ENCODE data around the gene NOS1AP.
"Not testable (repeated sequence)": the region's sequence is repeated elsewhere in the genome, so short reads cannot be mapped to it uniquely, and the experiment has no call there.

Gene NOS1AP

GRCh38 chr1:162060314-162060713 lies 9.2 kb upstream of the NOS1AP start:
- no peak for DNase-seq

GRCh38 chr1:162062542-162063015 lies 6.9 kb upstream of the NOS1AP start:
- no peak for DNase-seq

GRCh38 chr1:162065016-162065415 lies 4.5 kb upstream of the NOS1AP start:
- no peak for DNase-seq

GRCh38 chr1:162066836-162067235 lies 2.7 kb upstream of the NOS1AP start:
- DNase-seq, result not testable (repeated sequence)

- no peak for DNase-seq
Measured at GRCh38 chr1:162067466-162067865, 2.0 kb upstream of the NOS1AP start.

GRCh38 chr1:162068301-162068700 lies 1.2 kb upstream of the NOS1AP start:
- DNase-seq, result no peak

GRCh38 chr1:162070094-162070748 lies 730 bp downstream of the NOS1AP start:
- DNase-seq, result no peak

GRCh38 chr1:162070825-162071224 lies 1.3 kb downstream of the NOS1AP start:
- no peak for DNase-seq

GRCh38 chr1:162072740-162073139 lies 3.2 kb downstream of the NOS1AP start:
- DNase-seq, result no peak

- no peak for DNase-seq
Measured at GRCh38 chr1:162074276-162075005, 5.0 kb downstream of the NOS1AP start.

- DNase-seq, result no peak
Measured at GRCh38 chr1:162075862-162076261, 6.4 kb downstream of the NOS1AP start.

- no peak for DNase-seq
Measured at GRCh38 chr1:162077648-162078299, 8.3 kb downstream of the NOS1AP start.

GRCh38 chr1:162079030-162079429 lies 9.5 kb downstream of the NOS1AP start:
- no peak for DNase-seq

- no peak for DNase-seq
Measured at GRCh38 chr1:162080472-162081015, 11.1 kb downstream of the NOS1AP start.

- no peak for DNase-seq
Measured at GRCh38 chr1:162081316-162081715, 11.8 kb downstream of the NOS1AP start.

- DNase-seq, result not testable (repeated sequence)
Measured at GRCh38 chr1:162082080-162082479, 12.6 kb downstream of the NOS1AP start.

- DNase-seq, result no peak
Measured at GRCh38 chr1:162083273-162083672, 13.8 kb downstream of the NOS1AP start.

- DNase-seq, result no peak
Measured at GRCh38 chr1:162085991-162086390, 16.5 kb downstream of the NOS1AP start.

- DNase-seq, result no peak
Measured at GRCh38 chr1:162087111-162087510, 17.6 kb downstream of the NOS1AP start.

- DNase-seq, result no peak
Measured at GRCh38 chr1:162087574-162087973, 18.1 kb downstream of the NOS1AP start.

GRCh38 chr1:162088281-162088969 lies 18.9 kb downstream of the NOS1AP start:
- DNase-seq, result no peak

- no peak for DNase-seq
Measured at GRCh38 chr1:162089748-162090147, 20.3 kb downstream of the NOS1AP start.

- no peak for DNase-seq
Measured at GRCh38 chr1:162090378-162090777, 20.9 kb downstream of the NOS1AP start.
